ENCODE results near the gene CCDC17.

The CCDC17 gene

GRCh38 chr1:45574105-45574626 is 49.7 kb downstream of the CCDC17 start:
- no peak for DNase-seq

GRCh38 chr1:45573231-45573804 is 50.5 kb downstream of the CCDC17 start:
- DNase-seq = no peak

GRCh38 chr1:45570631-45571030 is 53.2 kb downstream of the CCDC17 start:
- DNase-seq = no peak
